Measurements from ENCODE around the gene MCF2L. TPM values are rescaled to one million over a fixed set of nuclear protein-coding genes. Genes with fewer than 3 reads are reported as not detected.

Gene MCF2L
- polyA plus RNA-seq, 1 donor (not counting 4 experiments of a cell fraction or from before 2014, with no cell fraction given) = 0.14 TPM

DNA sequence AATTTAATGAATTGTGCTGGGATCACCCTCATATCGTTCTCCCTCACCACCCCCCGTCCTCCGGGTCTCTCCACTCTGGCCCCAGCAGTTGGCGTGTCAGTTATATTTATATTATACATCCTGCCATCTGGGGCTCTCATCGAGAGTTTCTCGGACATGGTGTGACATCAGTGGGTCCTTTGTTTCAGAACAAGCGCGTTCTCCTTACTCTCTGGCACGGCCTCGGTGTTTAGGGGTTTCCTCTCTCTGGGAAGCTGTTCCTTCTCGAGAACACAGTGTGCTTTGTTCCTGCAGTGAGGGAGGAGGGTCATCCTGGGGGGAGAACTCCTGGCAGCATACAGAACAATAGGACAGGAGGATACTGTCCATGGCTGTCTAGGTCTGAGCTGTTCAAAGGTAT lies 9.8 kb upstream of the MCF2L start:
- Histone ChIP-seq H3K27me3 (ENCODE audit: control insufficient read depth, extremely low read depth, insufficient read depth, low read length) (peaks cover 5% of the 10 kb centered on the region), H4K20me1 (ENCODE audit: control insufficient read depth, extremely low read depth, insufficient read depth, low read length) (no peaks in the 10 kb centered on the region), H3K9me3 (ENCODE audit: control insufficient read depth, low read depth, low read length) (no peaks in the 10 kb centered on the region), H3K9ac (ENCODE audit: control insufficient read depth, extremely low read depth, insufficient read depth, low read length) (no peak overlapping the region), H3K4me3 (ENCODE audit: control insufficient read depth in 2 of 3, extremely low read depth in 1 of 3, insufficient read depth in 2 of 3, low read depth in 1 of 3, low read length in 3 of 3) (no peak overlapping the region), H3K27ac (ENCODE audit: control insufficient read depth, insufficient read depth, low read length) (no peak overlapping the region), H3K4me1 (ENCODE audit: control insufficient read depth, extremely low read depth, insufficient read depth, low read length) (no peaks in the 10 kb centered on the region), H3K9me1 (ENCODE audit: control insufficient read depth, extremely low read depth, insufficient read depth, low read length) (no peaks in the 10 kb centered on the region), H3K36me3 (ENCODE audit: control insufficient read depth in 2 of 2, extremely low read depth in 1 of 2, insufficient read depth in 2 of 2, low read length in 2 of 2) (no peaks in the 10 kb centered on the region), H3K79me2 (ENCODE audit: control insufficient read depth, insufficient read depth, low read length) (no peaks in the 10 kb centered on the region), H3K4me2 (ENCODE audit: control insufficient read depth, extremely low read depth, insufficient read depth, low read depth, low read length) (no peak overlapping the region), H2AFZ (ENCODE audit: control insufficient read depth, low read length) (no peak overlapping the region)
- dilution Hi-C loops (cut with MboI; ENCODE audit: extremely low pct_ligation_motif_present, low sequenced_read_pairs) = no loop called here
- TF ChIP-seq, protein P1, sequence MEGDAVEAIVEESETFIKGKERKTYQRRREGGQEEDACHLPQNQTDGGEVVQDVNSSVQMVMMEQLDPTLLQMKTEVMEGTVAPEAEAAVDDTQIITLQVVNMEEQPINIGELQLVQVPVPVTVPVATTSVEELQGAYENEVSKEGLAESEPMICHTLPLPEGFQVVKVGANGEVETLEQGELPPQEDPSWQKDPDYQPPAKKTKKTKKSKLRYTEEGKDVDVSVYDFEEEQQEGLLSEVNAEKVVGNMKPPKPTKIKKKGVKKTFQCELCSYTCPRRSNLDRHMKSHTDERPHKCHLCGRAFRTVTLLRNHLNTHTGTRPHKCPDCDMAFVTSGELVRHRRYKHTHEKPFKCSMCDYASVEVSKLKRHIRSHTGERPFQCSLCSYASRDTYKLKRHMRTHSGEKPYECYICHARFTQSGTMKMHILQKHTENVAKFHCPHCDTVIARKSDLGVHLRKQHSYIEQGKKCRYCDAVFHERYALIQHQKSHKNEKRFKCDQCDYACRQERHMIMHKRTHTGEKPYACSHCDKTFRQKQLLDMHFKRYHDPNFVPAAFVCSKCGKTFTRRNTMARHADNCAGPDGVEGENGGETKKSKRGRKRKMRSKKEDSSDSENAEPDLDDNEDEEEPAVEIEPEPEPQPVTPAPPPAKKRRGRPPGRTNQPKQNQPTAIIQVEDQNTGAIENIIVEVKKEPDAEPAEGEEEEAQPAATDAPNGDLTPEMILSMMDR (optimal IDR thresholded peaks at IDR 0.05 in 1 of 3, IDR thresholded peaks at IDR 0.05 in 1 of 3, conservative IDR thresholded peaks at IDR 0.05 in 1 of 3; ENCODE audit: extremely low read depth in 1 of 3, insufficient read depth in 2 of 3, low read length in 3 of 3) = no peak
- no peak for TF ChIP-seq EZH2 (IDR thresholded peaks at IDR 0.05; ENCODE audit: low read length)
- no peak for DNase-seq (ENCODE audit: low read depth, low spot score)
- FAIRE-seq = no peak

DNA sequence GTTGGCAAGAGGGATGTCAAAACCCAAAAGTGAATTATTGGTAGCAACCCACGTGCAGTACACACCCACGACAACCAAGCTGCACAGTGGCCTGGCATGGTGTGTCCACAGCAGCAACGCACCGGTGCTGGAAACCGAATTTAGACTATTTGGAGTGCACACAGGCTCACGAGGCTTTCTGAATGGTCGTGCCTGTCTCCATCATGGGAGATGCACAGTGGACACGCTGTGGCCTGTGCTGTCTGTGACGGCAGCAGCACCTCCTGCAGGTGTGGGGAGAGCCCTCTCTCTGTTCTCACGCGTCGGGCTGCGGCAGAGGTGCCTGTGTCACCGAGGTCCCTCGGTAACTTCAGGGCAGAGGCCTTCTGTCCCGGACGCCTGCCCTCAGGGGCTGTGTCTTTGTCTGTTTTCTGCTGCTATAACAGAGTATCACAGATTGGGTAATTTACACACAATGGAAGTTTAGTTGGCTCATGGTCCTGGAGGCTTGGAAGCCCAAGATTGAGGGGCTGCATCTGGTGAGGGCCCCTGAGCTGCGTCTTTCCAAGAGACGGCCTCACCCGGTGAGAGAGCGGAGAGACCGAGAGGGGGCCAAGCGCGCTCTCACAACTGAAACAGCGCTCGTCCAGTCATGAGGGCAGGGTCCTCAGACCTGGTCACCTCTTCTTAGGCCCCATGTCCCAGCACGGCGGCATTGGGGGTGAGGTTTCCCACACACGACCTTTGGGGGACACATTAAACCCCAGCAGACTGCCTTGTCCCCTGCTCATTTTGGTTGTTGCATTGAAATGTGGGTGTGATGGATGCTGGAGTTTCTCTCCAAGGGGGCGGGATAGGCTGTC lies 9.1 kb upstream of the MCF2L start:
- H3K27me3 ChIP-seq (ENCODE audit: control insufficient read depth, extremely low read depth, insufficient read depth, low read length) = peaks cover 7% of the 10 kb centered on the region
- H3K79me2 ChIP-seq (ENCODE audit: control insufficient read depth, insufficient read depth, low read length) = no peaks in the 10 kb centered on the region
- H3K36me3 ChIP-seq (ENCODE audit: control insufficient read depth in 2 of 2, extremely low read depth in 1 of 2, insufficient read depth in 2 of 2, low read length in 2 of 2) = no peaks in the 10 kb centered on the region
- H3K9me3 ChIP-seq (ENCODE audit: control insufficient read depth, low read depth, low read length) = no peaks in the 10 kb centered on the region
- no peak for FAIRE-seq
- no peak overlapping the region for H3K27ac ChIP-seq (ENCODE audit: control insufficient read depth, insufficient read depth, low read length)
- H2AFZ ChIP-seq (ENCODE audit: control insufficient read depth, low read length) = no peak overlapping the region
- no peak for DNase-seq (ENCODE audit: low read depth, low spot score)
- no peak overlapping the region for H3K4me2 ChIP-seq (ENCODE audit: control insufficient read depth, extremely low read depth, insufficient read depth, low read depth, low read length)
- no peak for TF ChIP-seq EZH2 (IDR thresholded peaks at IDR 0.05; ENCODE audit: low read length)
- TF ChIP-seq, protein P1 (optimal IDR thresholded peaks at IDR 0.05 in 1 of 3, IDR thresholded peaks at IDR 0.05 in 1 of 3, conservative IDR thresholded peaks at IDR 0.05 in 1 of 3; ENCODE audit: extremely low read depth in 1 of 3, insufficient read depth in 2 of 3, low read length in 3 of 3) = no peak
- dilution Hi-C loops (cut with MboI; ENCODE audit: extremely low pct_ligation_motif_present, low sequenced_read_pairs) = no loop called here
- no peaks in the 10 kb centered on the region for H4K20me1 ChIP-seq (ENCODE audit: control insufficient read depth, extremely low read depth, insufficient read depth, low read length)
- H3K9ac ChIP-seq (ENCODE audit: control insufficient read depth, extremely low read depth, insufficient read depth, low read length) = no peak overlapping the region
- H3K9me1 ChIP-seq (ENCODE audit: control insufficient read depth, extremely low read depth, insufficient read depth, low read length) = no peaks in the 10 kb centered on the region
- H3K4me1 ChIP-seq (ENCODE audit: control insufficient read depth, extremely low read depth, insufficient read depth, low read length) = no peaks in the 10 kb centered on the region
- H3K4me3 ChIP-seq (ENCODE audit: control insufficient read depth in 2 of 3, extremely low read depth in 1 of 3, insufficient read depth in 2 of 3, low read depth in 1 of 3, low read length in 3 of 3) = no peak overlapping the region

All from keratinocyte (primary cell).